DMS53 treated with DMSO at 0.1 percent for 48 hours (cell line): Measurements from ENCODE around the gene DYRK1A.

ENCODE experiments used
- DNase-seq: peaks from one replicate; lab custom pipeline; 2025; ENCODE audit not compliant: unreplicated experiment; lab: John Stamatoyannopoulos, UW

The DYRK1A gene

DNA sequence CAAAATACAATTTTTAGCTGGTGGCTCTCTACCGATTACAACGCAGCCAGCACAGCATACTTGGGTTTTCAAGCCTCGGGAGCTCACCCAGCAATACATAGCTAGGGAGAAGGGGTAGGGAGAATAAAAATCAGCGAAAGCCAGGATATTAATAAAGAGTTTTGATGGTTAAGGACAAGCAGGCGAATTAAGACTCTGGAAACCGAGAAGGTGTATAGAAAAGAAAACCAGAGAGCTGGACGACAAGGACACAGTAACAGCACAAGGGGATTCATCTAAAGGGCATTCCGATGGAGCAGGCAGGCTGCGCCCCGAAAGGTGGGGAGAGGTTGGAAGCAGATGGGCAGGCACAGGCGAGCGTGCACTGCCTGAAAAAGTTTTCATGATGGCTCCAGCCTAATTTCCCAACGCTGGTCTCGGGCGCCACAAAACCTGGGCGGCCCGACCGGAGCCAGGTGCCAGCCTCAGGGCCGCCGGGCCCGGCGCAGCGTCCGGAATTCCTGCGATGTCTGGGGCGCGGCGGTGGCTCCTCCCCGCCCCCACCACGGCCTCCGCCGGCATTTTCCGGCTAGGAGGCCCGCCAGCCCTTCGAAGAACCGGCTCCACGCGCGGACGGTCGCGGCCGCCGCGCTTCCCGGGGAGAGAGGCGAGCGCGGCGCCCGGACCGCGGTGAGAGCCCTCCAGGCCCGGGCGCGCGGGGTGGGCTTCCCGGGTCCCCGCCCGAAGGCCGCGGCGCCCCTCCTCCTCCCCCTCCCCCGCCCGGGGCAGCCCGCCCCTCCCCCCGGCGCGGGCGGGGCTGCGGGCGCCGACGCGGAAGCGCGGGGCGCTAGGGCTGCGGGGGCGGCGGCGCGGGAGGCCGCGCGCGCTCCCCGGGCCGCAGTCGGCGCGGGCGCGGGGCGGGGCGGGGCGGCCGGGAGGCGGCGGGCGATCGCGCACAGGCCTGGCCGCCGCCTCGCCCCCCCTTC is 774 bp upstream of the DYRK1A start:
- DNase-seq = no peak

- DNase-seq = no peak
Observed at GRCh38 chr21:37367336-37367702, 746 bp downstream of the DYRK1A start.

DNA sequence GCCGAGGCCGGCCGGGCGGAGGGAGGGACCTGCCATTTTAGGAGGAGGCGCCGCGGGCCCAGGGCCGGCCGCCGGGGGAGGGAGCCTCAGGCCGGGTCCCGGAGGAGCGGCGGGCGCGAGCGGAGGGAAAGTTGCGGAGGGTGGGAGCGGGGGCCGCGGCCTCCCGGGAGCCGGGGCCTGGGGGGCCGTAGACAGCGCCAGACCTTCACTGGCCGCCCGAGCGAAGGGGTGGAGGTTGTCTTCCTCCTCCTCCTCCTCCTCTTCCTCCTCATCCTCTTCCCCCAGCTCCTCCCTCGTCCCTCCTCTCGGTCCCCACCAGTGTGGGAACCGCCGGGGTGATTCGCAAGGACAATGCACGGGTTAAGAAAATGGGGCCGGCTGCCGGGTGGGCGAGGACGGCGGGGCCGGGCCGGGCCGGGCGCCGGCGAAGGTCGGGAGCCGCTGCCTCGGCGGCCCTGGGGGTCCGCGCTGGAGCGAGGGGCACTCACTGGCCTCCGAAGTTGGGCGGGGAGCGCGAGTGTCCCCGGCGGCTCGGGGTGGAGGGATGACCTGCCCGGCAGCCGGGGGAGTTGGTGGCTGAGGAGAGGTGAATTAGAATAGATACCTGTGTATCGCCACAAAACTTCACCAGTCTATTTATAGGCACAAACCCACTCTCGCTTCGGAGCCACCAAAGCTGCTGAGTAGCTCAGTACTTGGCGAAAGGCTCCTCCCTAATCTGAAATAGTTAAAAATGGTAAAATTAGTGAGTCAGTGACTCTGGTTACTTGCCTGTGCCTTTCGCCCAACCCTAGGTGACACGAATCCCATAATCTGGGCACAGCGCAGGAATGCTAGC is 1.3 kb downstream of the DYRK1A start:
- no peak for DNase-seq

DNA sequence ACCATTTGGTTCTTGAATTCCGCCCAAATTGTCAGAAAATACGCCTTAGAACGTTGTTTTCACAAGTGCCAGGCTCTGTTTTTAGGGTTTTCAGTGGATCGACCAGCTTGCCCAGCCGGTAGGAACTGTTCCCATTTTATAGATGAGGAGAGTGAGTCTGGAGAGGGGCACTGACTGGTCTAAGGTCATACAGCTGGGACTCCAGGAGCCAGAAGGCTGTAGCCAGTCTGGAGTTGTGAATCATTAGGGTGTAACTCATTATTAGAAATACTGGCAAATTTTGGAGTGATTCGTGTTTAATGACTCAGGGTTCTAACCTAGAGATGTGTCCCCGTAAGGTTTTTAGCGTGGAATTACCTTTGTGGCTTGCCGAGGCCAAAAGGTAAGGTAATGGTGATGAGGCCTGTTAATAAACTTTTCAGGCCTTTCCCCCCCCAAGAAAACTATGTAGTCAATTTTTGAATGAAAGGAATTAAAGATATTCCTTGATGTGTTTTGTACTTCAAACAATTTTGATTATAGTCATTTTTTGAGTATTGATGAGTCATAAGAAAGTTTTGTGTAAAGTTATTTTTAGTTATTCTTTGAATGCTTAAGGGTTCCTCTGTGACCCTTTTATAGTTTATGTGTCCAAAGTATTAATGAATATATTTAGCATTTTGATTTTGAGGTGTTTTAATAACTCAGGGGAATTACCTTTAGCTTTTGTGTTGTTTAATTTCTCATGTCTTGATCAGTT is 2.1 kb downstream of the DYRK1A start:
- DNase-seq = no peak

DNA sequence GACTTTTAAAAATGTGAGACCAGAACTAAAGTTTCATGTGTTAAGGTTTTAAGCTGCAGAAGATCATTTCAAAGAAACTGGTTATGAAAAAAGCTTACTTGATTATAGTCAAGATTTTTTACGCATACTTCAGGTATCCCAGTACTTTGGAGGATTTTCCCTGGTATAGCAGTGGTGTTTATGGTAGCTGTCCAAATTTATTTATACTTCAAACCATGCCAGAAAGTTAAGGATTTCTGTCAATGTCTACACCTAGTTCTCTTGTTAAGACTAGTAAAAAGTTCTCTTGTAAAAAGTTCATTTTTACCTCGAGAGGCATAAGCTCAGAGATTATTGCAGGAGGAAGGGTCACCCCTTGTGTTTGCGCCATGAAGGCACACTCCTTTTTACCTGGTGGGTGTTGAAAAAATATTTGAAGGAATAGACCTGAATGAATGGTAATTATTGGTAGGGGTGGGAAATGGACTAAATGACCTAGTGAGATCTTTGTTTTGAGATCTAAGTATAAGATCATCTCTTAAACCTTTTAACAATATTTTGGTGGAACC is 2.8 kb downstream of the DYRK1A start:
- DNase-seq = no peak

GRCh38 chr21:37370152-37371040 is 3.8 kb downstream of the DYRK1A start:
- no peak for DNase-seq

DNA sequence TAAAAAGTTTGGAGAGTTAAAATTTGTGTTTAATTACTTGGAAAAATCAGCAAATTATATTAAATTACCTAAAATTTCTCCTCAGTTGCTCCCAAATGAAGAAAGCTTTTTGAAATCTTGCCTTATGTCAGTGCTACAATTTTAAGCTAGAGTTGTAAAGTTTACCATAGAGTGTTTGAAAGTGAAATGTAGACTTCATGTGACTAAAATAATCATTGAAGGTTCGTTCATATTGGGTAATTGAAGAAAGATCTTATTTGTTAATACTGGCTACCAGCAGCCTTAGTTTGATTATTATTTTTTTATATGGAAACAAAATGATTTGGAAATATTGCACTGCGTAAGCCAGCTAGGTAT is 4.4 kb downstream of the DYRK1A start:
- no peak for DNase-seq

DNA sequence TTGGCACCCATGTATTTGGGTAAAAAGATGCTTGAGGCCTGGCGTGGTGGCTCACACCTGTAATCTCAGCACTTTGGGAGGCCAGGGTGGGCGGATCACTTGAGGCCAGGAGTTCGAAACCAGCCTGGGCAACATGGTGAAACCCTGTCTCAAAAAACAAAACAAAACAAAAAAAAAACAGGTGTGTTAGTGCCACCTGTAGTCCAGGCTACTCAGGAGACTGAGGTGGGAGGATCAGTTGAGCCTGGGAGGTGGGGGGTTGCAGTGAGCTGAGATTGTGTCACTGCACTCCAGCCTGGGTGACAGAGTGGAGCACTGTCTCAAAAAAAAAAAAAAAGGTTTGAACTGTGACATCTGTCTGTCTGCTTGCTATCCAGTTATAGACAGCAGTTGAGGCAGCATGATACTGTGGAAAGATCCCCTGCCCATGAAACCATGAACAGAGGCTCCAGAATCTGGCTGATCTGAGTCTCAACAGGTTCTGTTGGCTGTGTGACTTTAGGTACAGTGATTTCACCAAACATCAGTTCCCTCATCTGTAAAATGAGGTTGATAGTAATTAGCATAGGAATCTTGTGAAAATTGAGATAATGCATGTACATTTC is 5.7 kb downstream of the DYRK1A start:
- no peak for DNase-seq

DNA sequence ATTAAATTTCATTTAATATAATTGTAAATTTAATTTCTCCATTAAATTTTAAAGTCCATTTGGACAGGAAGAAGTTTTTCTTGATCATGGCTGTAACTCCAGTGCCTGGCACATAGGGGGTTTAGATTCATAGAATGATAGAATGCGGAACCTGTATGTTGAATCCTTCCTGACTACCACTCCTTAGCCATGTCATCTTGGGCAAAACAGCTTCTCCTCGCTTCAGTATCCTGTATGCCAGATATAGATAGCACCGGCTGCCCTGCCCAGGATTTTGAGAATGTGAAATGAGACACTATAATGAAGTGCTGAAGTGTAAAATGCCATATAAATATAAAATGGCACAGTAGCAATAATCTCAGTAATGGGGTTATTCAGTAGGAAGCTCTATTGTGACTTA is 6.4 kb downstream of the DYRK1A start:
- DNase-seq = no peak

DNA sequence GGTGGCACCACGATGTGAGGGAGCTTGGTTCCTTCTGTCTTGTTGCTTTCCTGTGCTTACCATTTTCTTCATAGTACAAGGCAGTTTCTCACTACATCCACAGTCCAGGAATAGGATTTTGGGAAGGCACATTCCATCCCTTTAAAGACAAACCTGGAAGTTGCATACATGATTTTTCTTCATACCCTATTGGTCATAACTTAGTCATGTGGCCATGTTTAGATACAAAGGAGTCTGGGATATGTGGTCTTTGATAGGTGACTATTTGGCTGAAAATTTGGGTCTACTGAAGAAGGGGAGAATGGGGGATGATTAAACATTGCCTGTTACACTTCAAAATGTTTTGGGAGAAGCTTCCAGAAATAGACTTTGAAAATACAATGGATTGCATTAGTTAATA is 7.0 kb downstream of the DYRK1A start:
- no peak for DNase-seq

GRCh38 chr21:37374027-37374426 is 7.5 kb downstream of the DYRK1A start:
- no peak for DNase-seq

GRCh38 chr21:37375866-37376574 is 9.4 kb downstream of the DYRK1A start:
- DNase-seq = no peak

DNA sequence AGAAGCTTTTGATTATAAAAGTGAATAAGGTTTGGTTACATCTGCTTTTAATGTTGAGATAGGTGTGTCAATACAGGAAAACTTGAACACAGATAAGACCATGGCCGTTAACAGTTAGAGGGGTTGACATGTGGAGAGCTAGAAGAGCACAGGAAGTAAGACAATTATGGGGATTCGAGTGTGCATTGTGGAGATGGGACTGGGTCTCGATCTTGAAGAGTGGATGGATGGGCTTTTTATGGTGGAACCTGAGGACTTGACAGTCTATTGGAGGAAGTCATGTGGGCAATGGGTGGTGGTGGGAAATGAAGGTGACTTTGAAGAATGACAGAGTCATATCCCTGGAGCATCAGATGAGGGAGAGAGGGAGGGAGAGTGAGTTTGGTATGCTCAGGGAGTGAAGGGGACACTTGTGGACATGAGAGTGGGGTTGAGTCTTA is 12.1 kb downstream of the DYRK1A start:
- no peak for DNase-seq

DNA sequence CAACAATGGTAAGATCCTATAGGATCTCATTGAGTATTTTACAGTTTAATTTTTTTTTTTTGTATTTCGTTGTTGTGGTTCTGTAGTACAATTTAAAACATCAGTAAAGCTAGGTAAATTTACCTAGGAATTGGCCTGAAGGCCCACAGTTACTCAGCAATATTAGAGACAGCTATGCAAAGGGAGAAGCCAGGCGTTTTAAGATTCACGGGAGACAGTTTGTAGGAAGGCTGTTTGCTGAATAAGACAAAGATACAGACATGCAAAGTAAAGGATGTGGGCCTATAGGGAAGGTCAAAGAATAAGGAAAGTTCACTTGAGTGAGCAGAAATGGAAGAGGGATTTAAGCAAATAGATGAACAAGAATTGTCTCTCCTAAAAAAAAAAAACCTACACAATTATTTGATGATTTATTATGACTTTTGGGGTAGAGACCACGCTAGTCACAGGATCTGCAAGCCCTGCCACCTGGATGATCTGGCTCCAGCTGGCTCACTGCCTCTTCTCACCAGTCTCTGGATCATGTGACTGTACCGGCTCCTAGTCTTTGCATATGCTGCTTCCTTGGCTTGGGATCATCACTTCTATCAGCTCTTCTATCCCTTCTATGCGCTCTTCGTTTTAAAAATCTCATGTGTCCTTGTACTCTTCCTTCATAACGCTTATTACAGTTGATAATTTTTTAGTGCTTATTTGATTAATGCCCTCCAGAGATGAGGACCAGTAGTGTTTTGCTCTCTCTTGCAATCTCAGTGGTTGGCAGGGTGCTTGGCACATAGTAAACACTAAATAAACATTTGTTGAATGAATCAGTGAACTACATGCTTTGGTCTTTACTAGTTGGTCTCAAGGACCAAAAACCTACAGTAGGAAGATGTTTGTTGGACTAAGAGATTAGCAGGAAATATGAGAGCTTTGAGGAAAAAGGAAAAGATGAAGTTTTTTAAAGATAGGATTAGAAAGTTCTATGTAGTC is 14.1 kb downstream of the DYRK1A start:
- no peak for DNase-seq

GRCh38 chr21:37381883-37382585 is 15.5 kb downstream of the DYRK1A start:
- DNase-seq = no peak

GRCh38 chr21:37383086-37383485 is 16.5 kb downstream of the DYRK1A start:
- DNase-seq = no peak

- no peak for DNase-seq
Observed at GRCh38 chr21:37383784-37384311, 17.3 kb downstream of the DYRK1A start.
